NCI-H748 (cell line): ENCODE results near the gene ZNF28.
"Not testable (repeated sequence)": the region's sequence is repeated elsewhere in the genome, so short reads cannot be mapped to it uniquely, and the experiment has no call there.

Experiments used
- DNase-seq: peaks from one replicate; lab custom pipeline; 2025; ENCODE audit not compliant: unreplicated experiment; lab: John Stamatoyannopoulos, UW

Gene ZNF28

DNA sequence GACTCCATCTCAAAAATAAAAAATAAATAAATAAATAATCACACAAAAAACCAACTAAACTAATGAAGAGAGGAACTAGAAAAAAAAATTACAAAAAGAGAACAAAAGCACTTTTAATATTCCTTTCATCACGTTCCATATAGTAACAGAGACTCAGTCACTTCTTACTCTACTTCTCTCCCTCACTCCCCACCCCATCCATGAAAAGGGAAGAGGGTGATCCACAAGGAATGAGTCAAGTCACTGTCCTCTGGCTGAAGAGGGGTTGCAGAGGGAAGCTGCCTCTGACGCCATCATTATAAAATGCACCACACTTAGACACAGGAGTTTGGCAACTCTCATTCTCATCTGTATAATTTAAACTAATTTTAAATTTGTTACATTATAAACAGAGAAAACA, 38.6 kb downstream of the ZNF28 start:
- not testable (repeated sequence) for DNase-seq

DNA sequence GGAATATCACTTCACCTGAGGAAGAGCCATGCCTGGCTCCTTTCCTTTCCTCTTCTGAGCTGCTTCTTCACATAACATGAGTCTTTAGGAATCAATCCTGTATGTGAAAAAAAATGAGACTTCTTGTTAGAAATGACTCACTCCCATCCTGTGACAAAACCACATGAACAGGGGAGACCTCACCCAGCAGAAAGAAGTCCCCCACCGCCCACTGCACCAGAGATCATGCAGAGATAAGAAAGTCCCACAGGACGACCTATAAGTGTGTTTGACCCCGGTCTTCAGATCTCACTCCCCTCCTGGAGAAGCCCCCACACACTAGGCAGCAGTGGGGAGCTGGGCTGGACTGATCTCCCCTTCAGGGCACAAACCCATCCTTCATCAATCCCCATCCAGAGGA, 42.6 kb downstream of the ZNF28 start:
- no peak for DNase-seq

DNA sequence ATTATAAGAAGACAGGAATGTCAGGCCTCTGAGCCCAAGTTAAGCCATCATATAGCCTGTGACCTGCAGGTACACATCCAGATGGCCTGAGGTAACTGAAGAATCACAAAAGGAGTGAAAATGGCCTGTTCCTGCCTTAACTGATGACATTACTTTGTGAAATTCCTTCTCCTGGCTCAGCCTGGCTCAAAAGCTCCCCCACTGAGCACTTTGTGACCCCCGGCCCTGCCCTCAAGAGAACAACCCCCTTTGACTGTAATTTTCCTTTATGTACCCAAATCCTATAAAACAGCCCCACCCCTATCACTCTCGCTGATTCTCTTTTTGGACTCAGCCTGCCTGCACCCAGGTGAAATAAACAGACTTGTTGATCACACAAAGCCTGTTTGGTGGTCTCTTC, 65.0 kb downstream of the ZNF28 start:
- not testable (repeated sequence) for DNase-seq

DNA sequence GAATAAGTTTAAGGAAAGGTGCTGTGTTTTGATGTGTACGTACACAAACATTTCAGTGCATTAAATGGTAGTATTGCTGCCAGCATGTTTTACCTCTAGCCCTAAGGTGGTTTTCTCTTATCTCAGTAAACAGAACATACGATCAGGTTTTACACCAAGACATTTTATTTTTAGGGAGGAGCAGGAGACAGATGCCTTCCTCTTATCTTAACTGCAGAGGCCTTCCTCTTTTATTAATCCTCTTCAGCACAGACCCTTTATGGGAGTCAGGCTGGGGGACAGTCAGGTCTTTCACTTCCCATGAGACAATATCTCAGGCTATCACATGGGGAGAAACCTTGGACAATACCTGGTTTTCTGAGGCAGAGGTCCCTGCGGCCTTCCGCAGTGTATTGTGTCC, 71.7 kb downstream of the ZNF28 start:
- no peak for DNase-seq

DNA sequence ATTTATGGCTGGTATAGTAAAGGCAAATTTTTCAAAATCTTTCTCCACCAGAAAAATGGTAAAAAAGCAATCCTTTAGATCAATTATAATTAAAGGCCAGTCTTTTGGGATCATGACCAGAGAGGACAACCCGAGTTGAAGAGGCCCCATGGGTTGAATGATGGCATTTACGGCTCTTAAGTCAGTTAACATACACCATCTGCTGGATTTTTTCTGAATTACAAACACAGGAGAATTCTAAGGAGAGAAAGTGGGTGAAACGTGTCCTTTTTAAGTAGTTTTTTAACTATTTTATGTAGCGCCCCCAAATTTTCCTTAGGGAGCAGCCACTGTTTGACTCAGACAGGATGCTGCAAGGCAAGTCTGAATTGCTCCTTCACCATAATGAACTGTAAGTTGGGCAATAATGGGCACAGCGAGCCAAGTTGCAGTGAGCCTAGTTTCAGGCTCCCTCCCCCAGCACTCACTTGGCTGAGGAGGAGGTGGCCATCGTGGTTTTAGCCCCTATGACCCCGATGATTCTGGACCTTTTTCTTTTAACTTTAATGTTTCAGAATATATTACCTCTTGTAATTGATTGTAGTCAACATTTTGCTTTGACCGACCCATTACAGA, 73.0 kb downstream of the ZNF28 start:
- DNase-seq, result no peak
